Esophagus (tissue), 2 donors: ENCODE measurements around the gene CLCN2. TPM values are rescaled to one million over a fixed set of nuclear protein-coding genes. Genes with fewer than 3 reads are reported as not detected.

Experiments used
- H3K27ac ChIP-seq, 2 donors: one replicate each; pipeline ENCODE4 v1.5.1; 2013; ENCODE audit warnings: low read depth in 2 of 2, mild to moderate bottlenecking in 2 of 2, inconsistent platforms in 1 of 2, low read length in 1 of 2, moderate library complexity in 1 of 2
- H3K27me3 ChIP-seq, 2 donors: one replicate each; pipeline ENCODE4 v1.6.1; 2013; ENCODE audit warnings: low read length in 2 of 2, control low read depth in 1 of 2, mild to moderate bottlenecking in 1 of 2; ENCODE audit not compliant: insufficient read depth in 2 of 2, control insufficient read depth in 1 of 2
- H3K36me3 ChIP-seq, 2 donors: one replicate each; pipeline ENCODE4 v1.6.1; 2013; ENCODE audit warnings: low read length in 1 of 2; ENCODE audit not compliant: control insufficient read depth in 2 of 2, insufficient read depth in 2 of 2
- H3K4me1 ChIP-seq, 2 donors: one replicate each; pipeline ENCODE4 v1.6.1; 2013; ENCODE audit warnings: low read length in 1 of 2; ENCODE audit not compliant: control insufficient read depth in 2 of 2, insufficient read depth in 2 of 2
- H3K4me3 ChIP-seq, 2 donors: one replicate each; pipeline ENCODE4 v1.5.1; 2013; ENCODE audit warnings: low read length in 2 of 2, mild to moderate bottlenecking in 2 of 2, low read depth in 1 of 2, moderate library complexity in 1 of 2
- H3K9me3 ChIP-seq, 2 donors: one replicate each; pipeline ENCODE4 v1.6.1; 2013; ENCODE audit warnings: mild to moderate bottlenecking in 2 of 2, low read depth in 1 of 2, low read length in 1 of 2, moderate library complexity in 1 of 2; ENCODE audit not compliant: control insufficient read depth in 2 of 2, insufficient read depth in 1 of 2
- WGBS, 2 donors: extraction: QIAGEN DNeasy Blood & Tissue Kit; methylation state at CpG; one replicate each; pipeline ENCODE4 v1.1.7; 2013; 5-methylcytosine and 5-hydroxymethylcytosine counted together
- polyA plus RNA-seq, 2 donors: library from polyadenylated mRNA; stranded (reverse); fragments of 200-250 nt; gene quantifications; one replicate each; pipeline ENCODE4 v1.2.3, GENCODE V29; 2013
- donor health status: healthy with polysubstance abuse.
- donor health status: Bipolar disorder and iron deficiency.

The CLCN2 gene
- polyA plus RNA-seq, 2 donors: 3.1 to 5.4 TPM

- H3K27ac ChIP-seq: no peak overlapping the region
- H3K9me3 ChIP-seq: no peaks in the 10 kb centered on the region
- 80 to 88% methylated on average over 8 of the region's 8 CpGs for WGBS, 2 donors
- H3K36me3 ChIP-seq: peaks cover 0 to 2% of the 10 kb centered on the region in 2 donors
- peaks cover 0 to 3% of the 10 kb centered on the region in 2 donors for H3K27me3 ChIP-seq
- no peak overlapping the region for H3K4me3 ChIP-seq
- no peaks in the 10 kb centered on the region for H3K4me1 ChIP-seq
Observed at GRCh38 chr3:184388936-184389230, 27.5 kb upstream of the CLCN2 start.

- Histone ChIP-seq H3K4me3 (no peak overlapping the region), H3K27me3 (no peaks in the 10 kb centered on the region), H3K4me1 (no peaks in the 10 kb centered on the region), H3K9me3 (no peaks in the 10 kb centered on the region), H3K27ac (no peak overlapping the region), H3K36me3 (peaks cover 0 to 2% of the 10 kb centered on the region in 2 donors)
- 73 to 74% methylated on average over 8 of the region's 8 CpGs for WGBS, 2 donors
Observed at GRCh38 chr3:184388164-184388935, 26.9 kb upstream of the CLCN2 start.

GRCh38 chr3:184387174-184387714 lies 25.8 kb upstream of the CLCN2 start:
- WGBS, 2 donors: 91% methylated on average over 12 of the region's 12 CpGs

GRCh38 chr3:184386047-184386806 lies 24.8 kb upstream of the CLCN2 start:
- Histone ChIP-seq H3K4me3 (no peak overlapping the region), H3K9me3 (no peaks in the 10 kb centered on the region), H3K4me1 (no peaks in the 10 kb centered on the region), H3K36me3 (peaks cover 0 to 2% of the 10 kb centered on the region in 2 donors), H3K27ac (no peak overlapping the region), H3K27me3 (no peaks in the 10 kb centered on the region)
- WGBS, 2 donors: 70 to 74% methylated on average over 35 to 37 of the region's 37 CpGs

More at GRCh38 chr3:184387174-184387714, 25.8 kb upstream of the CLCN2 start:
- H3K27me3 ChIP-seq: no peaks in the 10 kb centered on the region
- H3K36me3 ChIP-seq: peaks cover 0 to 2% of the 10 kb centered on the region in 2 donors
- no peak overlapping the region for H3K27ac ChIP-seq
- H3K4me1 ChIP-seq: no peaks in the 10 kb centered on the region
- H3K4me3 ChIP-seq: no peak overlapping the region
- no peaks in the 10 kb centered on the region for H3K9me3 ChIP-seq

- Histone ChIP-seq H3K27ac (no peak overlapping the region), H3K9me3 (no peaks in the 10 kb centered on the region), H3K4me3 (no peak overlapping the region), H3K27me3 (no peaks in the 10 kb centered on the region), H3K4me1 (no peaks in the 10 kb centered on the region), H3K36me3 (peaks cover 0 to 2% of the 10 kb centered on the region in 2 donors)
- WGBS, 2 donors: 88 to 94% methylated on average over 8 of the region's 8 CpGs
Observed at GRCh38 chr3:184384856-184385422, 23.5 kb upstream of the CLCN2 start.

GRCh38 chr3:184384342-184384741 lies 22.9 kb upstream of the CLCN2 start:
- 79 to 82% methylated on average over 9 of the region's 9 CpGs for whole genome bisulfite sequencing, 2 donors
- Histone ChIP-seq H3K4me1 (no peaks in the 10 kb centered on the region), H3K36me3 (peaks cover 0 to 2% of the 10 kb centered on the region in 2 donors), H3K27me3 (no peaks in the 10 kb centered on the region), H3K4me3 (no peak overlapping the region), H3K9me3 (no peaks in the 10 kb centered on the region), H3K27ac (no peak overlapping the region)

- no peaks in the 10 kb centered on the region for H3K27me3 ChIP-seq
- H3K4me3 ChIP-seq: no peak overlapping the region
- no peaks in the 10 kb centered on the region for H3K9me3 ChIP-seq
- no peaks in the 10 kb centered on the region for H3K36me3 ChIP-seq
- H3K27ac ChIP-seq: no peak overlapping the region
- 85 to 87% methylated on average over 15 of the region's 15 CpGs for WGBS, 2 donors
- H3K4me1 ChIP-seq: no peaks in the 10 kb centered on the region
Observed at GRCh38 chr3:184383033-184383740, 21.8 kb upstream of the CLCN2 start.

GRCh38 chr3:184382326-184383032 lies 21.1 kb upstream of the CLCN2 start:
- no peaks in the 10 kb centered on the region for H3K4me1 ChIP-seq
- no peaks in the 10 kb centered on the region for H3K36me3 ChIP-seq
- no peak overlapping the region for H3K27ac ChIP-seq
- H3K9me3 ChIP-seq: no peaks in the 10 kb centered on the region
- no peaks in the 10 kb centered on the region for H3K27me3 ChIP-seq
- WGBS, 2 donors: 88 to 91% methylated on average over 16 of the region's 16 CpGs
- H3K4me3 ChIP-seq: no peak overlapping the region
